ENCODE results near the gene ATG101.

DNA sequence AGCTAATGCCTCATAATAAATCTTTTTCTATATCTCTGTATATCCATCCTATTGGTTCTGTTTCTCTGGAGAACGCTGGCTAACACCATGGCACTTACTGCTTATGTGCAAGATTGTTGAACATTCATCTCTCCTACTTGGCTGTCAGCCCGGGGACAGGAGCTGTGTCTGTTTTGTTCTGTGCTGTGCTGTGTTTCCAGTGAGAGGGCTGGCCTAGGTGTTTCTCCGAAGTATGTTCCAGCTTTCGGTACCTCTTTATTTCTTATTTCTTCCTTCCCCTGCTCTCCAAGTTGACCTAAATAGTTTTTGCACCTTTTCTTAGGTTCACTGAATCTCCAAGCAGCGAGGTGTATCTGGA is 37.4 kb upstream of the ATG101 start:
- TF ChIP-seq, protein P1, sequence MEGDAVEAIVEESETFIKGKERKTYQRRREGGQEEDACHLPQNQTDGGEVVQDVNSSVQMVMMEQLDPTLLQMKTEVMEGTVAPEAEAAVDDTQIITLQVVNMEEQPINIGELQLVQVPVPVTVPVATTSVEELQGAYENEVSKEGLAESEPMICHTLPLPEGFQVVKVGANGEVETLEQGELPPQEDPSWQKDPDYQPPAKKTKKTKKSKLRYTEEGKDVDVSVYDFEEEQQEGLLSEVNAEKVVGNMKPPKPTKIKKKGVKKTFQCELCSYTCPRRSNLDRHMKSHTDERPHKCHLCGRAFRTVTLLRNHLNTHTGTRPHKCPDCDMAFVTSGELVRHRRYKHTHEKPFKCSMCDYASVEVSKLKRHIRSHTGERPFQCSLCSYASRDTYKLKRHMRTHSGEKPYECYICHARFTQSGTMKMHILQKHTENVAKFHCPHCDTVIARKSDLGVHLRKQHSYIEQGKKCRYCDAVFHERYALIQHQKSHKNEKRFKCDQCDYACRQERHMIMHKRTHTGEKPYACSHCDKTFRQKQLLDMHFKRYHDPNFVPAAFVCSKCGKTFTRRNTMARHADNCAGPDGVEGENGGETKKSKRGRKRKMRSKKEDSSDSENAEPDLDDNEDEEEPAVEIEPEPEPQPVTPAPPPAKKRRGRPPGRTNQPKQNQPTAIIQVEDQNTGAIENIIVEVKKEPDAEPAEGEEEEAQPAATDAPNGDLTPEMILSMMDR (IDR thresholded peaks at IDR 0.05), result no peak
- TF ChIP-seq POLR2A (IDR thresholded peaks at IDR 0.05) (no peak), EP300 (IDR thresholded peaks at IDR 0.05) (no peak)
